Measurements from ENCODE around the gene PGM2. TPM values are rescaled to one million over a fixed set of nuclear protein-coding genes. Genes with fewer than 3 reads are reported as not detected.

PGM2 gene
- total and polyA plus RNA-seq, 10 of the 15 experiments (the other 5 are each of a cell fraction or from before 2014, with no cell fraction given): 11.9 to 41.7 (median 37.1) TPM

DNA sequence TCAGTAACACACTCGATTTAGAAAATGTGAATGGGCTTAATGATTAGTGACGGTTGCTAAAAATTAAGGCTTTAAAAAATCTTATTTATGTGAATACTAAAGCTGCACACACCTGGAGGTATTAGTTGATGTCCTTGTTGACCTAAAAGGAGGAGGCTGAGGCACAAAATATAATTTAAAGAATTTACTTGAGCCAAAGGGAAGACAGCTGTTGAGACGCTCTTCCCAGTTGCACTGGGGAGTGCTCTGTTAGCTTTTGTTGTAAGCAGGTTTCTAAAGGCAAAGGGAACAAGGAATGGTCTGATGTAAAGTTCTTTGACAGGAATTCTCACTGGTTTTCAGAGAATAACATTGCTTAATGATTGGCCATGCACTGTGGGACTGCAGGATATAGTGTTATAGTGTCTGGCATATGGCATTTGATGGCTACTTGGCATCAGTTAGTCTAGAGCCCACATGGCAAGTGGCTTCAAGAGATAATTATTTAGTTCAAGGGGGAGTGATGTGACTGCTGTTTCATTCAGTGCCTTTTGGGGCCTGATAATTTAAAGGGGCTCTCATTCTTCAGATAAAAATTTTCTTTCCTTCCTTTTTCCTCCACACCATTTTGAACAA, 30.8 kb upstream of the PGM2 start:
- BruUV-seq (replicated peaks): no TSS peak
- SMC1A ChIA-PET (ENCODE audit: uncharacterized antibody, unreplicated experiment): interaction anchor here (0.7 to 2.0 kb wide), 8 partner anchors 10 to 240 kb away, joined by 3 to 12 read pairs (median 4); no protein-coding TSS in a partner anchor

DNA sequence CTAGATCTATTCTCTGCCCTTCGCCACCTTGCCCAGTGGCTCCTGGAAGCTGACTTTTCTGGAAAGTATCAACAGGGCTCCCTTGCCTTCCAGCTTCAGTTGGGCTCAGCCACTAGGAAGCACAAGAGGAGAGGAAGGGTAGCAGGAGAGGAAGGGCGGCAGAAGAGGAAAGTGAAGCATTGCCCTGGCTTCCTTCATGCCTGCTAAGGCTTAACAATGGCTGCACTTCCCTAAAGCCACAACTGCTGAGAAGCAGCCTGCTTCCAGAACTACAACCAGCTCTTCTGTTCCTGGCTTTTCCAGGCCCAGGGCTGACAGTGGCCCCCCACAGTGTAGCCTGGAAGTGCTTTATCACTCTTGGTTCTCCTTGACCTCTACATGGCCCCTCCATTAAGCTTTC, 29.1 kb upstream of the PGM2 start:
- in situ Hi-C loops (cut with MboI) (loop anchor here (5.0 kb wide), 1 partner anchor 195 kb away; no protein-coding TSS in a partner anchor), intact Hi-C loops (cut with micrococcal nuclease; ENCODE audit: unreplicated experiment) (no loop called here)
- no peak for TF ChIP-seq ASH2L (IDR thresholded peaks at IDR 0.05; ENCODE audit: borderline replicate concordance, low read depth)
- no peak for ATAC-seq
- no peaks in the 10 kb centered on the region for H3K36me3 ChIP-seq (ENCODE audit: control insufficient read depth in 2 of 2, insufficient read depth in 2 of 2, low read length in 1 of 2)
- SMC1A ChIA-PET (ENCODE audit: uncharacterized antibody, unreplicated experiment): interaction anchor here (0.8 to 1.2 kb wide), 3 partner anchors 12 to 181 kb away, joined by 3 to 4 read pairs (median 3); no protein-coding TSS in a partner anchor
- no peak overlapping the region for H3K4me3 ChIP-seq
- H3K27me3 ChIP-seq (replicated peaks in 1 of 2; ENCODE audit: control insufficient read depth in 2 of 2, insufficient read depth in 2 of 2, low read length in 1 of 2): no peaks in the 10 kb centered on the region; a peak in 1 of 4 replicates
- no peak overlapping the region for H2AFZ ChIP-seq (ENCODE audit: control insufficient read depth, low read depth, low read length)
- H3K4me2 ChIP-seq (ENCODE audit: control insufficient read depth, insufficient read depth): no peak overlapping the region
- no peak for FAIRE-seq
- CTCF ChIA-PET: interaction anchor here (0.9 to 6.8 kb wide), 3 partner anchors 9 to 238 kb away, joined by 3 to 103 read pairs (median 9); no protein-coding TSS in a partner anchor
- no peak overlapping the region for H3K9ac ChIP-seq (ENCODE audit: control insufficient read depth, insufficient read depth, low read length)
- no peaks in the 10 kb centered on the region for H3K4me1 ChIP-seq (ENCODE audit: control insufficient read depth, insufficient read depth, low read length)
- H3K27ac ChIP-seq (ENCODE audit: control insufficient read depth, insufficient read depth): no peak overlapping the region
- RAD21 ChIA-PET (ENCODE audit: unreplicated experiment): interaction anchor here (2.5 to 5.8 kb wide), 2 partner anchors 195 to 238 kb away, joined by 7 to 57 read pairs; no protein-coding TSS in a partner anchor
- BruUV-seq (replicated peaks): no TSS peak
- WGBS (ENCODE audit: insufficient coverage, insufficient replicate concordance, low lambda C conversion rate, missing lambda C conversion rate): 75% methylated on average over 2 of the region's 2 CpGs
- H4K20me1 ChIP-seq (ENCODE audit: control insufficient read depth, insufficient read depth): no peaks in the 10 kb centered on the region
- DNase-seq (ENCODE audit: low read depth, low spot score): no peak
- no peaks in the 10 kb centered on the region for H3K79me2 ChIP-seq (ENCODE audit: control insufficient read depth, insufficient read depth, low read length)
- POLR2A ChIA-PET: no interaction called here
- H3K9me3 ChIP-seq (replicated peaks; ENCODE audit: control insufficient read depth, insufficient read depth, low read length): no peaks in the 10 kb centered on the region; the same call in 2 of the 3 replicates

More for the DNA sequence above, 30.8 kb upstream of the PGM2 start:
- no peak overlapping the region for H3K27ac ChIP-seq (ENCODE audit: control insufficient read depth, insufficient read depth)
- ChIA-PET RAD21 (ENCODE audit: unreplicated experiment) (interaction anchor here (0.5 kb wide), 1 partner anchor 29 kb away, joined by 4 read pairs; no protein-coding TSS in a partner anchor), POLR2A (no interaction called here), CTCF (interaction anchor here (0.6 to 2.7 kb wide), 3 partner anchors 193 to 790 kb away, joined by 3 to 27 read pairs (median 4); no protein-coding TSS in a partner anchor)
- H3K27me3 ChIP-seq (replicated peaks in 1 of 2; ENCODE audit: control insufficient read depth in 2 of 2, insufficient read depth in 2 of 2, low read length in 1 of 2): no peaks in the 10 kb centered on the region; a peak in 1 of 4 replicates
- no peaks in the 10 kb centered on the region for H3K79me2 ChIP-seq (ENCODE audit: control insufficient read depth, insufficient read depth, low read length)
- no peak overlapping the region for H3K4me3 ChIP-seq
- H3K9ac ChIP-seq (ENCODE audit: control insufficient read depth, insufficient read depth, low read length): no peak overlapping the region
- no peak for DNase-seq (ENCODE audit: low read depth, low spot score)
- H3K4me2 ChIP-seq (ENCODE audit: control insufficient read depth, insufficient read depth): no peak overlapping the region
- TF ChIP-seq, protein P1, sequence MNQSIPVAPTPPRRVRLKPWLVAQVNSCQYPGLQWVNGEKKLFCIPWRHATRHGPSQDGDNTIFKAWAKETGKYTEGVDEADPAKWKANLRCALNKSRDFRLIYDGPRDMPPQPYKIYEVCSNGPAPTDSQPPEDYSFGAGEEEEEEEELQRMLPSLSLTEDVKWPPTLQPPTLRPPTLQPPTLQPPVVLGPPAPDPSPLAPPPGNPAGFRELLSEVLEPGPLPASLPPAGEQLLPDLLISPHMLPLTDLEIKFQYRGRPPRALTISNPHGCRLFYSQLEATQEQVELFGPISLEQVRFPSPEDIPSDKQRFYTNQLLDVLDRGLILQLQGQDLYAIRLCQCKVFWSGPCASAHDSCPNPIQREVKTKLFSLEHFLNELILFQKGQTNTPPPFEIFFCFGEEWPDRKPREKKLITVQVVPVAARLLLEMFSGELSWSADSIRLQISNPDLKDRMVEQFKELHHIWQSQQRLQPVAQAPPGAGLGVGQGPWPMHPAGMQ (IDR thresholded peaks at IDR 0.05; ENCODE audit: borderline replicate concordance): no peak
- TF ChIP-seq EP300 (IDR thresholded peaks at IDR 0.05; ENCODE audit: borderline replicate concordance in 1 of 2, control insufficient read depth in 1 of 2, low read depth in 2 of 2, low read length in 2 of 2) (no peak), MEF2B (IDR thresholded peaks at IDR 0.05; ENCODE audit: partially characterized antibody, poor library complexity, severe bottlenecking) (no peak)
- intact Hi-C loops (cut with micrococcal nuclease; ENCODE audit: unreplicated experiment) (no loop called here), in situ Hi-C loops (cut with MboI) (loop anchor here (5.0 kb wide), 1 partner anchor 193 kb away; no protein-coding TSS in a partner anchor)
- no peaks in the 10 kb centered on the region for H3K4me1 ChIP-seq (ENCODE audit: control insufficient read depth, insufficient read depth, low read length)
- no peaks in the 10 kb centered on the region for H4K20me1 ChIP-seq (ENCODE audit: control insufficient read depth, insufficient read depth)
- FAIRE-seq: no peak
- H3K9me3 ChIP-seq (replicated peaks; ENCODE audit: control insufficient read depth, insufficient read depth, low read length): no peaks in the 10 kb centered on the region; the same call in 2 of the 3 replicates
- H3K36me3 ChIP-seq (ENCODE audit: control insufficient read depth in 2 of 2, insufficient read depth in 2 of 2, low read length in 1 of 2): no peaks in the 10 kb centered on the region
- 78% methylated on average over 3 of the region's 3 CpGs for WGBS (ENCODE audit: insufficient coverage, insufficient replicate concordance, low lambda C conversion rate, missing lambda C conversion rate)
- no peak for ATAC-seq
- no peak overlapping the region for H2AFZ ChIP-seq (ENCODE audit: control insufficient read depth, low read depth, low read length)
